HG03108 (cell line): ENCODE results near the gene PSMB7.

Experiments
- ATAC-seq: cut with Tn5 transposase; IDR thresholded peaks from one replicate; pipeline ENCODE4 v1.9.1; 2021; ENCODE audit warnings: moderate library complexity; ENCODE audit not compliant: unreplicated experiment

PSMB7 gene

DNA sequence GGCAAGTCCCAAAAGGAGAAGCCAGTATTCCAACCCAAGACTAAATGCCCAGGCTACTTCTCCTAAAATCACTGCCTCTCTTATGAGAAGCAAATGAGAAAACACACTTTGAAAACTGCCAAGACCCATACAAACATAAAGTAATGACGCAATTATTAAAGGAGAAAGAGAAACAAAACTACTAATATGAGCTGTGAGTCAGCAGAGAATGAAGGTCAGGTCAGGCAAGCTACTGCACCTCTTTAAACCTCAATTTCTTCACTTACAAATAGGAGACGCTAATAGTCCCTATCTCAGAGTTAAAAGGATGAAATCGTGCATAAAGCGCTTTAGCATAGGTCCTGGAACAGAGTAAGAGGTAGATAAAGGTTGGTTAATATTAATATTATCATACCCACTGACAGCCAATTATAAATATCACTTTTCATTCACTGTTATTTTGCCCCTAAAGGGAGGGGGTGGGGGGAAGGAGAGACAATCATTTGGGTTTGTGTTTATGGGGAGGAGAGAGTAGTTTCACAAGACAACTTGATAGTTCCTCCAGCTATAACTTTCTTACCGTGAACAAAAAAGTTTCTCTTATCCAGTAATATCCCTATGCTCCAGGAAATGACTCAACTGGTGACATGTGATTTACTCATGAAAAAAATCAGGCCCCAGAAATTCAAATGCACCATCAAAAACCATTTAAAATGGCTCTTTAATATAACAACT is 3.6 kb downstream of the PSMB7 start:
- ATAC-seq: no peak

- ATAC-seq: no peak
Observed at GRCh38 chr9:124410321-124410913, 4.8 kb downstream of the PSMB7 start.

GRCh38 chr9:124409410-124409809 is 5.8 kb downstream of the PSMB7 start:
- no peak for ATAC-seq

DNA sequence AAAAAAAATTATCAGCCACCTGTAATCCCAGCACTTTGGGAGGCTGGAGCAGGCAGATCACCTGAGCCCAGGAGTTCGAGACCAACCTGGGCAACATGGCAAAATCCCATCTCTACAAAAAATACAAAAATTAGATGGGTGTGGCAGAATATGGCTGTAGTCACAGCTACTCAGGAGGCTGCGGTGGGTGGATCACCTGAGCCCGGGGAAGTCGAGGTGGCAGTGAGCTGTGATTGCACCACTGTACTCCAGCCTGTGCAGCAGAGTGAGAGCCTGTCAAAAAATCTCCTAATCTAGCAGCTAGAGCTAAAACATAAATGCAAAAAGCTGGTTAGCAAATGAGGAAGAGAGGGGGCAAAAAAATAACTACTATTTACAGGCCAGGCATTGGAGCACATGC is 12.0 kb downstream of the PSMB7 start:
- ATAC-seq: no peak

GRCh38 chr9:124399968-124400940 is 15.0 kb downstream of the PSMB7 start:
- ATAC-seq: no peak

DNA sequence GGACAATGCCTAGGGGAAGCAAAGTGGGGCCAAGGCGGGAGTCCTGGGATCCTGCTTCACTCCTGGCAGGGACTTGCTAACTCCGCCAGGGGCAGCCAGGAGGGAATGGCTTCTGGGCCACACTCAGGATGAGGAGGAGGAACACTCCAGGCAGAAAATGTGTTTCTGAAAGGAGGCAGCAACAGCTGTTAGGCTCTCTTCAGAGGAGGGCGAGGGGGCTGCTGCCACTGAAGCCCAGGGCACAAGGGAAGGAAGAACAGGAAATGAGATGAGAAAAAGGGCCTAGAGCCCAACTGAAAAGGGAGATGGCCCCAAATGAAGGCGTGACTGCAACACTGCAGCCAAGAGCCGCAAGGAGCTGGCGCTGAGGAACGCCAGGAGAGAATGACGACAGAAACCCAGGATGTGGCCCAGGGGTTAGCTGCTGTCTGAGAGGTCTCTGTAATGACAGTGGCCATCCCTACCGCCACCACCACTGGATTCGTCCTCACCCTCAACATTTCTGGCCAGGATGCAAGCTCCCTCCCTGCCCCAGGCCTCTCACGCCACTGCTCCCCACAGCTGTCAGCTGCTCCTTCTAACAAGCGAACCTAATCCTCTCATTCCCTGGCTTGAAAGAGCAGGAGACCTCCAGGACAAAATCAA is 15.8 kb downstream of the PSMB7 start:
- ATAC-seq: no peak

GRCh38 chr9:124398191-124398935 is 16.9 kb downstream of the PSMB7 start:
- ATAC-seq: no peak

DNA sequence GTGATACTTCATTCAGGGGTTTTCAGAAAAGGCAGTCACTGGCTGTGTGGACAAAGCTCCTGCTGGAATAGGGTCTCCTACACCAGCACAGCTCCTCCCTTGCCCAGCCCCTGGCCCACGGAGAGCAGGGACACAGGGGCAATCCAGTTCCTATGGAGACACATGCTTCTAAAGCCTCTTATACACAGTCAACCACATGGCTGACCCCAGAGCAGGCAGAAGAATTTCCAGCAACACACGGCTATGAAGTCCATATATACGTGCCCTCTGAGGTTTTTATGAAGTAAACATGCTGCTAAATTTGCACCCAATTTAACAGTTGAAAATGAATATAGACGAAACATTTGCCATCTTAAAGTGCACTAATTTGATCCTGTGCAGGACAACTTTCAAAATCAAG is 19.4 kb downstream of the PSMB7 start:
- no peak for ATAC-seq

GRCh38 chr9:124394596-124394995 is 20.6 kb downstream of the PSMB7 start:
- no peak for ATAC-seq

GRCh38 chr9:124394167-124394566 is 21.1 kb downstream of the PSMB7 start:
- no peak for ATAC-seq

- no peak for ATAC-seq
Observed at GRCh38 chr9:124392871-124393460, 22.3 kb downstream of the PSMB7 start.

DNA sequence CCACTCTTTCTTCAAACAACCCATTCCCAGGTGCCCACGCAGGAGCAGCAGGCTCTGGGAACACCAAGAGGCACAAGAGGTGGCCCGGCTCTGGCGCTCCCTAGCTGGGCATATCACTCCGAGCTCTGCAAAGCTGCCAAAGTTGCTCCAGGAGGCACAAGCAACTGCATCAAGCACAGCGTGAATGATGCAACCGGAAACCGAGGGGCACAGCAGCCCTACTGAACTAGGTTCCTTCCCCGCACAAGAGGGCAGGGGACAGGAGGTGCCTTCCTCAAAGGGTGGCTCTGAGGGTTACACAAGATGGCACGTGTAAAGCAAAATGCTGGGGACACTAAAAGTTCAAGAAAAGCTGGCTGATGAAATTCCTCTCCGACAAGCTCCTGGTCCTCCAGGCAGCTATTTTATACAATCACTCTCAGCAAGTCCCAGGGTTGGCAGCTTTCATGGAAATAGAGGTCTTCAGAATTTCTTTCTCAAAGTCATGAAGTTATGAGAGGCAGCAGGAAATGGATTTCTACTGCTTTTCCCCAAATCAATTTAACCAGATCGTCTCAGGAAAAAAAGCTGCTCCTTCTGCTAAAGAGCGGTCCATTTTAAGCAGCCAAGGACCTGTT is 22.9 kb downstream of the PSMB7 start:
- no peak for ATAC-seq

DNA sequence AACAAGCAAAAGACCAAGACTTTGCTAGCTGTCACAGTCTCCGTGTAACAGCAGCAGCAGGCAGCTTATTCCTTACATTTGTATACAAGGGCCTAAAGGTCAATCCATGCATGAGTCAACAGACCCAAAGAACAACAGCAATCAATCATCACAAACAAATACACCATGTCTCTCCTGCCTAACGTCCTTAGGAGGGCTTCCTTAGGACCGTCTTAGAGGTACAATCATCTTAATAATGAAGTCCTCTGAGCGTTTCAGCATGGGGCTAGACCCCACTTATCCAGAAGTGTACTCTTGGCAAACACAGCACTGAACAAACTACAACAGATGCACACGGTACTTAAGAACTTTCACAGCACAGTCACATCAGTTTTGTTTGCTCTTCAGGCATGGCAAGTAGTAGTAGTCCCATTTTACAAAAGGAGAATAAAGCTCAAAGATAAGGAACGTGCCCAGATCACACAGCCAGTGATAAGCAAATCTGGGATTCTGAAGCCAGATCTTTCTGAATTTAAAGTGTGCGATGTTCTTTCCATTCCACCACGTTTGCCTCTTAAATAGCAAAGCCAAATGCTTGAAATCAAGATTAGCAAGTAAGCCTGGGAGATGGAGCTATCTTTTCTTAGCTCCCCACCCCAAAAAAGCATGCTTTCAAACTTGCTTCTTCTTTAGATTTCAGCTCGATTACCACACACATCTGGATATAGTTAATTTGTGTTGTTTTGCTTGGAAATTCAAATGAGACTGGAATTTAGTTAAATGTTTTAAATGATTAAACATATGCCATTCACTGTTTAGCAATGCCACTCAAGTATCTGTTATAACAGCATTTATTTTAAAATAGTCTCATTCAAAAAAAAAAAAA is 24.2 kb downstream of the PSMB7 start:
- ATAC-seq: no peak

DNA sequence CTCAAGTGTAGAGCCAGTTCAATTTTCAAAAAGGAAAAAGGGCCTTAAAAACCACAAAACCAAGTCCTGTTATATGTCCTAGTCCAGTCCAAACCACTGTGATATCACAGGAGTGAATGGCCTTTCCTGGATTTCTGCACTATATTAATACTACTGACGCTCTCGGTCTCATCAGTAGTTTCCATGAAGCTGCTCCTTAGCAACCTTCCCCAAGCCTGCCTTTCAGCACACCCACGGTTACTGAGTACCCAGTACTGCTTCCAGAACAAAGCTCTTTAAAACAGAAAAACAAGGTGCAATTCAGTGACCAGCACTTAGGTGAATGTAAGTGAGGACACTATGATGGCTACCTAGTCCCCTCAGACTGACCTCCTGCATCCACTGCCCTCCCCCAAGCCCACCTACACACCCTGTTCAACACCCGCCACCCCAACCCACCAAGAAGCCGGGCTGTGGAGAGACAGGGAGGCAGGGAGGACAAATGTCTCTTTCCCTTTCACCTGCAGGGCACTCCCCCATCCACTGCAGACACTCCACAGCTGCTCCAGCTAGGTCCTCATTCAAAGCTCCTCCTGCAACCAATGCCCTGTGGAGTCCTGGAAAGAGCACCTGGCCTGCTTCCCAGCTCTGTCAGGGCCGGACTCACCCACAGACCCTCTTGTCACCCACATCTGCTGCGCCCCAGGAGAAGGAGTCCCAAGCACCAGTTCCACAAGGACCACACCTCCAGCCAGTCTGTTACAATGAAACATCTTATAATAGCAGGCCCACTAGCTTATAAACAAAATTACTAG is 25.9 kb downstream of the PSMB7 start:
- ATAC-seq: no peak

GRCh38 chr9:124388275-124389048 is 26.8 kb downstream of the PSMB7 start:
- no peak for ATAC-seq

DNA sequence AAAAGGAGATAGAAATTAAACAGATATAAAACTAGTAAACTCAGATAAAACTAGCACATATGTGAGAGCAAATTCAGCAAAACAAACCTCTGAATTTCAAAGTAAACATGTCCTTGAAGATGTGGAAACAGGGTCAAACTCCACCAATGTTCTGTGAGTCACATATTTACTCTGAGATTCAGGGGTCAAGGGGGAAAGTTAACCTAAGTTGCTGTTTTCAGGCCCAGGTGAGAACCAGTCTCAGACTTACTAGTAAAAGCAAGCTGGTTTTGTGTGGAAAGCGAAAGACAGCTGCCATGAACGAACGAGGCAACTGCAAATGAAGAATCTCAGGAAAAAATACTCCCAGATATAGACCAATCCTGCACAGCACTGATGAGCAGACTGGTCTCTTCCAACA is 29.0 kb downstream of the PSMB7 start:
- no peak for ATAC-seq

GRCh38 chr9:124385623-124386022 is 29.6 kb downstream of the PSMB7 start:
- no peak for ATAC-seq
